Measurements from ENCODE around the gene IQSEC2. TPM values are rescaled to one million over a fixed set of nuclear protein-coding genes. Genes with fewer than 3 reads are reported as not detected.
A peak's percentile ranks its signal among the peaks of the same experiment; 100 is the strongest.

The IQSEC2 gene
- total and polyA plus RNA-seq, 4 donors = 9.0 to 24.6 (median 17.4) TPM

- DNase-seq (peak; percentile 65 to 73 (median 67)), ATAC-seq (ENCODE audit: insufficient read depth, low FRiP score) (no peak)
- H3K27ac ChIP-seq (ENCODE audit: low read depth in 1 of 2, low read length in 1 of 2) = peak overlapping the region; percentile 7 to 83
These were observed 6.8 kb upstream of the IQSEC2 start for GRCh38 chrX:53288189-53288588.

GRCh38 chrX:53287493-53288138, 6.2 kb upstream of the IQSEC2 start:
- Histone ChIP-seq H3K36me3 (ENCODE audit: control insufficient read depth in 4 of 4, insufficient read depth in 4 of 4, low read length in 4 of 4) (no peaks in the 10 kb centered on the region), H3K9me3 (ENCODE audit: control insufficient read depth in 4 of 4, insufficient read depth in 3 of 4, low read length in 3 of 4) (no peaks in the 10 kb centered on the region), H3K9ac (ENCODE audit: insufficient read depth in 1 of 2, low read length in 2 of 2) (no peak overlapping the region), H3K4me1 (ENCODE audit: control insufficient read depth in 5 of 5, insufficient read depth in 5 of 5, low read length in 5 of 5) (peaks cover 0 to 21% (median 8%) of the 10 kb centered on the region in 5 donors), H3K4me3 (no peak overlapping the region), H3K27ac (ENCODE audit: low read depth in 1 of 2, low read length in 1 of 2) (peak overlapping the region; percentile 7 to 83), H3K27me3 (ENCODE audit: control insufficient read depth in 3 of 3, insufficient read depth in 3 of 3, low read length in 2 of 3) (peaks cover 0 to 31% (median 16%) of the 10 kb centered on the region in 3 donors)
- 11 to 25% methylated on average over 9 to 11 of the region's 11 CpGs for WGBS, 2 donors
- DNase-seq (peak; percentile 26 to 48 (median 36)), ATAC-seq (ENCODE audit: insufficient read depth, low FRiP score) (peak; percentile 66)
- no peak for TF ChIP-seq CTCF (IDR thresholded peaks at IDR 0.05; ENCODE audit: control extremely low read depth, extremely low read depth)

More at GRCh38 chrX:53288189-53288588, 6.8 kb upstream of the IQSEC2 start:
- no peaks in the 10 kb centered on the region for H3K36me3 ChIP-seq (ENCODE audit: control insufficient read depth in 4 of 4, insufficient read depth in 4 of 4, low read length in 4 of 4)
- H3K4me3 ChIP-seq = no peak overlapping the region
- H3K9me3 ChIP-seq (ENCODE audit: control insufficient read depth in 4 of 4, insufficient read depth in 3 of 4, low read length in 3 of 4) = no peaks in the 10 kb centered on the region
- H3K9ac ChIP-seq (ENCODE audit: insufficient read depth in 1 of 2, low read length in 2 of 2) = no peak overlapping the region
- WGBS, 2 donors = 21 to 23% methylated on average over 8 of the region's 8 CpGs
- H3K4me1 ChIP-seq (ENCODE audit: control insufficient read depth in 5 of 5, insufficient read depth in 5 of 5, low read length in 5 of 5) = peaks cover 0 to 20% (median 8%) of the 10 kb centered on the region in 5 donors
- no peak for TF ChIP-seq CTCF (IDR thresholded peaks at IDR 0.05; ENCODE audit: control extremely low read depth, extremely low read depth)
- peaks cover 0 to 34% (median 17%) of the 10 kb centered on the region in 3 donors for H3K27me3 ChIP-seq (ENCODE audit: control insufficient read depth in 3 of 3, insufficient read depth in 3 of 3, low read length in 2 of 3)

- Histone ChIP-seq H3K27me3 (ENCODE audit: control insufficient read depth in 3 of 3, insufficient read depth in 3 of 3, low read length in 2 of 3) (peaks cover 0 to 25% (median 16%) of the 10 kb centered on the region in 3 donors), H3K4me1 (ENCODE audit: control insufficient read depth in 5 of 5, insufficient read depth in 5 of 5, low read length in 5 of 5) (peaks cover 0 to 34% (median 8%) of the 10 kb centered on the region in 5 donors), H3K27ac (ENCODE audit: low read depth in 1 of 2, low read length in 1 of 2) (no peak overlapping the region), H3K9ac (ENCODE audit: insufficient read depth in 1 of 2, low read length in 2 of 2) (no peak overlapping the region), H3K36me3 (ENCODE audit: control insufficient read depth in 4 of 4, insufficient read depth in 4 of 4, low read length in 4 of 4) (no peaks in the 10 kb centered on the region), H3K9me3 (ENCODE audit: control insufficient read depth in 4 of 4, insufficient read depth in 3 of 4, low read length in 3 of 4) (no peaks in the 10 kb centered on the region), H3K4me3 (no peak overlapping the region)
- ATAC-seq (ENCODE audit: insufficient read depth, low FRiP score) = no peak
- 62 to 70% methylated on average over 3 of the region's 3 CpGs for WGBS, 2 donors
- no peak for DNase-seq
- TF ChIP-seq CTCF (IDR thresholded peaks at IDR 0.05; ENCODE audit: control extremely low read depth, extremely low read depth) = no peak
These were observed 4.8 kb upstream of the IQSEC2 start for GRCh38 chrX:53286171-53286570.
